DND-41 (cell line): ENCODE data around the gene RARB.

Experiments
- CTCF ChIP-seq: IDR thresholded peaks from 2 replicates; pipeline ENCODE4 v1.5.1; 2012; ENCODE audit warnings: borderline replicate concordance, low read length, moderate library complexity, mild to moderate bottlenecking; ENCODE audit not compliant: poor library complexity, severe bottlenecking; ENCODE audit errors: extremely low read depth
- EZH2 ChIP-seq: IDR thresholded peaks from 3 replicates; pipeline ENCODE4 v1.6.1; 2012; ENCODE audit warnings: borderline replicate concordance, low read depth, mild to moderate bottlenecking, moderate library complexity, low read length, inconsistent platforms; ENCODE audit not compliant: severe bottlenecking

GRCh38 chr3:25449857-25450256, 21.8 kb downstream of the RARB start:
- TF ChIP-seq CTCF = no peak
- no peak for TF ChIP-seq EZH2
